ENCODE data around the gene RASSF5.

DNA sequence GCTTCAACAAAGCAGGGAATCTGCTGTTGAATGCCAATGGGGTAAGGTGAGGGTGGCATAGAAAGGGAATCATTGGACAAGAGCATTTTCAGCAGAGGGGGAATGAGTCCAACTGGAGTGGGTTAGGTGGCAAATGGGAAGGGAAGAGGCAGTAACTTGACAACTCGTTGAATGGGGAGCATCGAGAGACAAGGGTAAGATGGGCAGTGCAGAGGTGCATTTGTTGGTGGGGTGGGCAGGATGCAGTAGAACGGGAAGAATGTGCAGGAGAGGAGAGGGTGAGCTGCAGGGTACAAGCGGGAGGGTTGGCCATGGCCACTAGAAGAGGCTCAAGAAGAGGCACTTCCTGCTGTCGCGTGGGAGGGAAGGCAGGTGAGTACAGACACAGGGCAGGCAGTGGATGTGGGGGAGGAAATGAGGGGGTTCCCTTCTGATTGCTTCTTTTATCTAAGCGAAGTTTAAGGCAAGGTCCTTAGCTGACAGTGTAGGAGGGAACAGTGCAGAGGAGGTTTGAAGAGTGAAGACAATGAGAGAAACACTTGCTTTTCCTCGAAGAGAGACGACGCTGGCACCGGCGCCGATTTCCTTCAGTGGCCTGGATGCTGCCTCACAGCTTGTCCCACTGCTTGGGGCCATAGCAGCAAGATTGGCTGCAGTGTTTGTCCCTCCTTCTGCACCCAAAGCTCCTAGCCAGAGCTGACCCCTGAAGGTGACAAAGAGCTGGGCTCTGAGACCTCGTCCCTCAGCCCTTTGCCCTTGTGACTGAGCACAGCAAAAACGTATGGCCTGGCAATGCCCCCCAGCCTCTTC is 40.3 kb upstream of the RASSF5 start:
- TF ChIP-seq, protein P1, sequence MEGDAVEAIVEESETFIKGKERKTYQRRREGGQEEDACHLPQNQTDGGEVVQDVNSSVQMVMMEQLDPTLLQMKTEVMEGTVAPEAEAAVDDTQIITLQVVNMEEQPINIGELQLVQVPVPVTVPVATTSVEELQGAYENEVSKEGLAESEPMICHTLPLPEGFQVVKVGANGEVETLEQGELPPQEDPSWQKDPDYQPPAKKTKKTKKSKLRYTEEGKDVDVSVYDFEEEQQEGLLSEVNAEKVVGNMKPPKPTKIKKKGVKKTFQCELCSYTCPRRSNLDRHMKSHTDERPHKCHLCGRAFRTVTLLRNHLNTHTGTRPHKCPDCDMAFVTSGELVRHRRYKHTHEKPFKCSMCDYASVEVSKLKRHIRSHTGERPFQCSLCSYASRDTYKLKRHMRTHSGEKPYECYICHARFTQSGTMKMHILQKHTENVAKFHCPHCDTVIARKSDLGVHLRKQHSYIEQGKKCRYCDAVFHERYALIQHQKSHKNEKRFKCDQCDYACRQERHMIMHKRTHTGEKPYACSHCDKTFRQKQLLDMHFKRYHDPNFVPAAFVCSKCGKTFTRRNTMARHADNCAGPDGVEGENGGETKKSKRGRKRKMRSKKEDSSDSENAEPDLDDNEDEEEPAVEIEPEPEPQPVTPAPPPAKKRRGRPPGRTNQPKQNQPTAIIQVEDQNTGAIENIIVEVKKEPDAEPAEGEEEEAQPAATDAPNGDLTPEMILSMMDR (IDR thresholded peaks at IDR 0.05), result no peak
- TF ChIP-seq POLR2A (IDR thresholded peaks at IDR 0.05), result no peak
